ENCODE results near the gene CDNF. TPM values are rescaled to one million over a fixed set of nuclear protein-coding genes. Genes with fewer than 3 reads are reported as not detected.

CDNF gene
- total and polyA plus RNA-seq, 10 of the 15 experiments (the other 5 are each of a cell fraction or from before 2014, with no cell fraction given): 0.08 to 1.9 (median 0.77) TPM

- TF ChIP-seq ZBTB11 (CRISPR knock-in tag; IDR thresholded peaks at IDR 0.05): no peak
- TF ChIP-seq ASH2L (IDR thresholded peaks at IDR 0.05; ENCODE audit: borderline replicate concordance, low read depth): no peak
Measured at GRCh38 chr10:14776546-14776945, 61.3 kb downstream of the CDNF start (continued).

DNA sequence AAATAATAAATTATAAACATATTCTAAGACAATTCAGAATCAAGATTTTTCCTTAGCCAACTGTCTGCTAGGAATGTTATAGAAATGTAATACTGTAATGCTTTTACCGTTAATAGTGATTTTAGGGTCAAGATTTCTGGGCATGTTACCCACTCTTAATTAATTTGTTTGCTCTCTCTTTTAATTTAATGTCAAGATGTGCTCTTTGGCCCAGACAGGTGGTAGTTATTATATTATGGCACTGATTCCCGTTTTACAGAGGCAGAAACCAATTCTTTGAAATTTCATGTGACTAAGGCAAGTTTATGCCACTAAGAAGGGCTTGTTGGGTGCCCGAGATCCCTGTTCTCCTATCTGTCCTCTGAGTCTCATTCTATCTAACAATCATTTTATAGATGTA lies 62.2 kb downstream of the CDNF start:
- H3K9me3 ChIP-seq (replicated peaks; ENCODE audit: control insufficient read depth, insufficient read depth, low read length): no peaks in the 10 kb centered on the region

More for the DNA sequence above, 62.2 kb downstream of the CDNF start:
- no peak overlapping the region for H3K4me2 ChIP-seq (ENCODE audit: control insufficient read depth, insufficient read depth)
- H3K79me2 ChIP-seq (ENCODE audit: control insufficient read depth, insufficient read depth, low read length): no peaks in the 10 kb centered on the region
- ChIA-PET SMC1A (ENCODE audit: uncharacterized antibody, unreplicated experiment) (no interaction called here), CTCF (interaction anchor here (0.7 kb wide), 1 partner anchor 251 kb away, joined by 3 read pairs; no protein-coding TSS in a partner anchor), RAD21 (ENCODE audit: unreplicated experiment) (no interaction called here), POLR2A (interaction anchor here (0.7 kb wide), 1 partner anchor 135 kb away, joined by 7 read pairs; no protein-coding TSS in a partner anchor)
- H3K27me3 ChIP-seq (replicated peaks in 1 of 2; ENCODE audit: control insufficient read depth in 2 of 2, insufficient read depth in 2 of 2, low read length in 1 of 2): no peaks in the 10 kb centered on the region; a peak in 1 of 4 replicates
- in situ Hi-C loops (cut with MboI): no loop called here
- no peak for FAIRE-seq
- DNase-seq (ENCODE audit: low read depth, low spot score): no peak
- no peak overlapping the region for H3K9ac ChIP-seq (ENCODE audit: control insufficient read depth, insufficient read depth, low read length)
- H2AFZ ChIP-seq (ENCODE audit: control insufficient read depth, low read depth, low read length): no peak overlapping the region
- no peaks in the 10 kb centered on the region for H3K4me1 ChIP-seq (ENCODE audit: control insufficient read depth, insufficient read depth, low read length)
- WGBS (ENCODE audit: insufficient coverage, insufficient replicate concordance, low lambda C conversion rate, missing lambda C conversion rate): 9% methylated on average over 3 of the region's 3 CpGs
- no peaks in the 10 kb centered on the region for H3K36me3 ChIP-seq (ENCODE audit: control insufficient read depth in 2 of 2, insufficient read depth in 2 of 2, low read length in 1 of 2)
- no TSS peak for BruUV-seq (replicated peaks)
- no peak overlapping the region for H3K27ac ChIP-seq (ENCODE audit: control insufficient read depth, insufficient read depth)
- intact Hi-C loops (cut with micrococcal nuclease; ENCODE audit: unreplicated experiment): no loop called here
- no peaks in the 10 kb centered on the region; the same call in 1 of the 2 replicates for H4K20me1 ChIP-seq (ENCODE audit: control insufficient read depth, insufficient read depth)
- TF ChIP-seq POLR2AphosphoS2 (IDR thresholded peaks at IDR 0.05; ENCODE audit: low read depth, low read length) (no peak), ZNF622 (IDR thresholded peaks at IDR 0.05) (no peak)
- H3K4me3 ChIP-seq: no peak overlapping the region
- no peak for ATAC-seq
